Measurements from ENCODE around the gene KCNJ12.
"Not testable (repeated sequence)": the region's sequence is repeated elsewhere in the genome, so short reads cannot be mapped to it uniquely, and the experiment has no call there.

The KCNJ12 gene

GRCh38 chr17:21455761-21456160, 79.6 kb downstream of the KCNJ12 start:
- Histone ChIP-seq H3K23ac (ENCODE audit: low read length in 2 of 2) (no peak overlapping the region), H3K4ac (ENCODE audit: low read depth in 1 of 2, low read length in 2 of 2) (no peak overlapping the region), H2AFZ (ENCODE audit: low read depth, low read length) (no peak overlapping the region), H3K4me1 (ENCODE audit: control insufficient read depth, insufficient read depth, low read depth, low read length) (peaks cover 15% of the 10 kb centered on the region), H4K91ac (ENCODE audit: low read length) (no peak overlapping the region), H3K27me3 (ENCODE audit: control insufficient read depth in 1 of 2, insufficient read depth in 1 of 2, low read length in 2 of 2) (peaks cover 29 to 30% of the 10 kb centered on the region in 2 experiments), H3K18ac (ENCODE audit: low read depth in 1 of 2, low read length in 2 of 2) (no peak overlapping the region), H3K9ac (ENCODE audit: low read length) (no peak overlapping the region), H4K8ac (ENCODE audit: low read length) (no peak overlapping the region), H3K14ac (ENCODE audit: low read length in 2 of 2) (no peak overlapping the region), H2AK5ac (ENCODE audit: low read length, severe bottlenecking) (no peak overlapping the region), H3K9me3 (ENCODE audit: control insufficient read depth, low read length) (no peaks in the 10 kb centered on the region), H2BK15ac (ENCODE audit: low read depth, poor library complexity, severe bottlenecking) (no peak overlapping the region), H3K4me3 (ENCODE audit: insufficient read depth in 1 of 2, low read depth in 1 of 2, low read length in 2 of 2) (no peak overlapping the region), H3K4me2 (ENCODE audit: low read length, poor library complexity, severe bottlenecking) (no peak overlapping the region), H3K79me1 (replicated peaks; ENCODE audit: low read length, poor library complexity, severe bottlenecking) (no peaks in the 10 kb centered on the region), H2BK5ac (ENCODE audit: low read depth, low read length, poor library complexity, severe bottlenecking) (no peak overlapping the region), H2BK120ac (ENCODE audit: low read depth, low read length) (no peak overlapping the region), H2BK12ac (ENCODE audit: low read length in 2 of 2) (no peak overlapping the region), H3K36me3 (ENCODE audit: control insufficient read depth in 1 of 2, insufficient read depth in 2 of 2, low read depth in 1 of 2, low read length in 2 of 2) (no peaks in the 10 kb centered on the region), H3K27ac (ENCODE audit: low read length, poor library complexity, severe bottlenecking) (no peak overlapping the region)
- no peak for DNase-seq
- WGBS, result 90% methylated on average over 6 of the region's 6 CpGs

- 78% methylated on average over 4 of the region's 5 CpGs for WGBS
- H3K18ac ChIP-seq (ENCODE audit: low read depth in 1 of 2, low read length in 2 of 2); H3K14ac ChIP-seq (ENCODE audit: low read length in 2 of 2); H3K4me2 ChIP-seq (ENCODE audit: low read length, poor library complexity, severe bottlenecking); H3K23ac ChIP-seq (ENCODE audit: low read length in 2 of 2); H2BK15ac ChIP-seq (ENCODE audit: low read depth, poor library complexity, severe bottlenecking); H4K8ac ChIP-seq (ENCODE audit: low read length); H3K4me3 ChIP-seq (ENCODE audit: insufficient read depth in 1 of 2, low read depth in 1 of 2, low read length in 2 of 2); H3K9me3 ChIP-seq (ENCODE audit: control insufficient read depth, low read length); H2BK5ac ChIP-seq (ENCODE audit: low read depth, low read length, poor library complexity, severe bottlenecking); H3K9ac ChIP-seq (ENCODE audit: low read length); H2BK120ac ChIP-seq (ENCODE audit: low read depth, low read length); H3K4ac ChIP-seq (ENCODE audit: low read depth in 1 of 2, low read length in 2 of 2); DNase-seq; H2AK5ac ChIP-seq (ENCODE audit: low read length, severe bottlenecking); H4K91ac ChIP-seq (ENCODE audit: low read length); H2AFZ ChIP-seq (ENCODE audit: low read depth, low read length); H3K27ac ChIP-seq (ENCODE audit: low read length, poor library complexity, severe bottlenecking); H3K36me3 ChIP-seq (ENCODE audit: control insufficient read depth in 1 of 2, insufficient read depth in 2 of 2, low read depth in 1 of 2, low read length in 2 of 2); H3K79me1 ChIP-seq (replicated peaks; ENCODE audit: low read length, poor library complexity, severe bottlenecking); H2BK12ac ChIP-seq (ENCODE audit: low read length in 2 of 2): not testable (repeated sequence)
- Histone ChIP-seq H3K4me1 (ENCODE audit: control insufficient read depth, insufficient read depth, low read depth, low read length) (peaks cover 15% of the 10 kb centered on the region), H3K27me3 (ENCODE audit: control insufficient read depth in 1 of 2, insufficient read depth in 1 of 2, low read length in 2 of 2) (peaks cover 29 to 36% of the 10 kb centered on the region in 2 experiments)
Observed at GRCh38 chr17:21456449-21456848, 80.3 kb downstream of the KCNJ12 start.

GRCh38 chr17:21457051-21458026, 81.2 kb downstream of the KCNJ12 start:
- Histone ChIP-seq H3K9me3 (ENCODE audit: control insufficient read depth, low read length) (no peaks in the 10 kb centered on the region), H2AK5ac (ENCODE audit: low read length, severe bottlenecking) (no peak overlapping the region), H2BK120ac (ENCODE audit: low read depth, low read length) (no peak overlapping the region), H3K4ac (ENCODE audit: low read depth in 1 of 2, low read length in 2 of 2) (no peak overlapping the region), H3K4me2 (ENCODE audit: low read length, poor library complexity, severe bottlenecking) (no peak overlapping the region), H4K8ac (ENCODE audit: low read length) (no peak overlapping the region), H3K9ac (ENCODE audit: low read length) (no peak overlapping the region), H2BK15ac (ENCODE audit: low read depth, poor library complexity, severe bottlenecking) (no peak overlapping the region), H2BK12ac (ENCODE audit: low read length in 2 of 2) (peak overlapping the region in 1 of 2 experiments; percentile 12), H3K27ac (ENCODE audit: low read length, poor library complexity, severe bottlenecking) (peak overlapping the region; percentile 9), H3K4me3 (ENCODE audit: insufficient read depth in 1 of 2, low read depth in 1 of 2, low read length in 2 of 2) (no peak overlapping the region), H3K36me3 (ENCODE audit: control insufficient read depth in 1 of 2, insufficient read depth in 2 of 2, low read depth in 1 of 2, low read length in 2 of 2) (no peaks in the 10 kb centered on the region), H3K27me3 (ENCODE audit: control insufficient read depth in 1 of 2, insufficient read depth in 1 of 2, low read length in 2 of 2) (peaks cover 31 to 43% of the 10 kb centered on the region in 2 experiments), H3K23ac (ENCODE audit: low read length in 2 of 2) (no peak overlapping the region), H3K79me1 (replicated peaks; ENCODE audit: low read length, poor library complexity, severe bottlenecking) (no peaks in the 10 kb centered on the region), H2AFZ (ENCODE audit: low read depth, low read length) (peak overlapping the region; percentile 62), H3K14ac (ENCODE audit: low read length in 2 of 2) (no peak overlapping the region), H3K18ac (ENCODE audit: low read depth in 1 of 2, low read length in 2 of 2) (no peak overlapping the region), H4K91ac (ENCODE audit: low read length) (no peak overlapping the region), H2BK5ac (ENCODE audit: low read depth, low read length, poor library complexity, severe bottlenecking) (no peak overlapping the region), H3K4me1 (ENCODE audit: control insufficient read depth, insufficient read depth, low read depth, low read length) (peaks cover 14% of the 10 kb centered on the region)
- peak; percentile 83 for DNase-seq
- WGBS, result 10% methylated on average over 36 of the region's 36 CpGs

- Histone ChIP-seq H3K4me1 (ENCODE audit: control insufficient read depth, insufficient read depth, low read depth, low read length) (peaks cover 12% of the 10 kb centered on the region), H3K23ac (ENCODE audit: low read length in 2 of 2) (no peak overlapping the region), H2BK120ac (ENCODE audit: low read depth, low read length) (no peak overlapping the region), H2BK5ac (ENCODE audit: low read depth, low read length, poor library complexity, severe bottlenecking) (no peak overlapping the region), H3K18ac (ENCODE audit: low read depth in 1 of 2, low read length in 2 of 2) (no peak overlapping the region), H3K9me3 (ENCODE audit: control insufficient read depth, low read length) (no peaks in the 10 kb centered on the region), H4K91ac (ENCODE audit: low read length) (no peak overlapping the region), H3K36me3 (ENCODE audit: control insufficient read depth in 1 of 2, insufficient read depth in 2 of 2, low read depth in 1 of 2, low read length in 2 of 2) (no peaks in the 10 kb centered on the region), H2BK12ac (ENCODE audit: low read length in 2 of 2) (no peak overlapping the region), H2BK15ac (ENCODE audit: low read depth, poor library complexity, severe bottlenecking) (no peak overlapping the region), H3K79me1 (replicated peaks; ENCODE audit: low read length, poor library complexity, severe bottlenecking) (no peaks in the 10 kb centered on the region), H3K9ac (ENCODE audit: low read length) (no peak overlapping the region), H3K4me2 (ENCODE audit: low read length, poor library complexity, severe bottlenecking) (no peak overlapping the region), H2AFZ (ENCODE audit: low read depth, low read length) (no peak overlapping the region), H3K4ac (ENCODE audit: low read depth in 1 of 2, low read length in 2 of 2) (no peak overlapping the region), H3K4me3 (ENCODE audit: insufficient read depth in 1 of 2, low read depth in 1 of 2, low read length in 2 of 2) (no peak overlapping the region), H4K8ac (ENCODE audit: low read length) (no peak overlapping the region), H3K27me3 (ENCODE audit: control insufficient read depth in 1 of 2, insufficient read depth in 1 of 2, low read length in 2 of 2) (peaks cover 31 to 47% of the 10 kb centered on the region in 2 experiments), H3K14ac (ENCODE audit: low read length in 2 of 2) (no peak overlapping the region), H3K27ac (ENCODE audit: low read length, poor library complexity, severe bottlenecking) (no peak overlapping the region), H2AK5ac (ENCODE audit: low read length, severe bottlenecking) (no peak overlapping the region)
- WGBS, result 39% methylated on average over 7 of the region's 7 CpGs
- DNase-seq, result no peak
Observed at GRCh38 chr17:21458054-21458453, 81.9 kb downstream of the KCNJ12 start.

Data from mesenchymal stem cell (in vitro differentiated cells and primary cell).